Cerebellar nuclear complex (tissue), 1 donor: Measurements from ENCODE around the gene SPIRE2.
"Not testable (repeated sequence)": the region's sequence is repeated elsewhere in the genome, so short reads cannot be mapped to it uniquely, and the experiment has no call there.

ENCODE experiments used
- DNase-seq, 2 experiments: peaks; one replicate each; lab custom pipeline; 2025; lab: John Stamatoyannopoulos, UW

The SPIRE2 gene, protein sequence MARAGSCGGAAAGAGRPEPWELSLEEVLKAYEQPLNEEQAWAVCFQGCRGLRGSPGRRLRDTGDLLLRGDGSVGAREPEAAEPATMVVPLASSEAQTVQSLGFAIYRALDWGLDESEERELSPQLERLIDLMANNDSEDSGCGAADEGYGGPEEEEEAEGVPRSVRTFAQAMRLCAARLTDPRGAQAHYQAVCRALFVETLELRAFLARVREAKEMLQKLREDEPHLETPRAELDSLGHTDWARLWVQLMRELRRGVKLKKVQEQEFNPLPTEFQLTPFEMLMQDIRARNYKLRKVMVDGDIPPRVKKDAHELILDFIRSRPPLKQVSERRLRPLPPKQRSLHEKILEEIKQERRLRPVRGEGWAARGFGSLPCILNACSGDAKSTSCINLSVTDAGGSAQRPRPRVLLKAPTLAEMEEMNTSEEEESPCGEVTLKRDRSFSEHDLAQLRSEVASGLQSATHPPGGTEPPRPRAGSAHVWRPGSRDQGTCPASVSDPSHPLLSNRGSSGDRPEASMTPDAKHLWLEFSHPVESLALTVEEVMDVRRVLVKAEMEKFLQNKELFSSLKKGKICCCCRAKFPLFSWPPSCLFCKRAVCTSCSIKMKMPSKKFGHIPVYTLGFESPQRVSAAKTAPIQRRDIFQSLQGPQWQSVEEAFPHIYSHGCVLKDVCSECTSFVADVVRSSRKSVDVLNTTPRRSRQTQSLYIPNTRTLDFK

DNA sequence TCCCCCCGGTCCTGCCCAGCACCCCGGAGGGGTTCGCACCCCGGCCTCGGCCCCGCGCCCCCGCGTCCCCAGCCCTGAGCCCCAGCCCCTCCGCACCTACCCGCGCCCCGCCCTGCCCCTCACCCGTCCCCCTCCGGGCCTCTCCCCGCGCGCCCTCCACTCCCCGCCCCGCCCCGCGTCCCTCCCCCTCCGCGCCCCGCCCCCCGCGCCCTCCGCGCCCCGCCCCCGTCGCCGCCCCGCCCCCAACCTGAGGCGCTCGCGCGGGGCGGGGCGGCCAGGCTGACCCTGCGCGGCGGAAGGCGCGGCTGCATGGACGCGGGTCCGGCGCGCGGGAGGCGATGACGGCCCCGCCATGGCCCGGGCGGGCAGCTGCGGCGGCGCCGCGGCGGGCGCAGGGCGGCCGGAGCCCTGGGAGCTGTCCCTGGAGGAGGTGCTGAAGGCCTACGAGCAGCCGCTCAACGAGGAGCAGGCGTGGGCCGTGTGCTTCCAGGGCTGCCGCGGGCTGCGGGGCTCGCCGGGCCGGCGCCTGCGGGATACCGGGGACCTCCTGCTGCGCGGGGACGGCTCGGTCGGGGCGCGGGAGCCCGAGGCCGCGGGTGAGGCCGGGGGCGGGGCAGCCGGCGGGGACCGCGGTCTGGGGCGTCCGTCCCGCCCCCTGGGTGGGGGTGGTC lies at the start of gene SPIRE2:
Gene SPIRE2, plus strand, starts transcription at position 277 of the 671 bp plus-strand sequence. Its CDS starts 76 bp downstream, at position 353.
- no peak for DNase-seq

DNA sequence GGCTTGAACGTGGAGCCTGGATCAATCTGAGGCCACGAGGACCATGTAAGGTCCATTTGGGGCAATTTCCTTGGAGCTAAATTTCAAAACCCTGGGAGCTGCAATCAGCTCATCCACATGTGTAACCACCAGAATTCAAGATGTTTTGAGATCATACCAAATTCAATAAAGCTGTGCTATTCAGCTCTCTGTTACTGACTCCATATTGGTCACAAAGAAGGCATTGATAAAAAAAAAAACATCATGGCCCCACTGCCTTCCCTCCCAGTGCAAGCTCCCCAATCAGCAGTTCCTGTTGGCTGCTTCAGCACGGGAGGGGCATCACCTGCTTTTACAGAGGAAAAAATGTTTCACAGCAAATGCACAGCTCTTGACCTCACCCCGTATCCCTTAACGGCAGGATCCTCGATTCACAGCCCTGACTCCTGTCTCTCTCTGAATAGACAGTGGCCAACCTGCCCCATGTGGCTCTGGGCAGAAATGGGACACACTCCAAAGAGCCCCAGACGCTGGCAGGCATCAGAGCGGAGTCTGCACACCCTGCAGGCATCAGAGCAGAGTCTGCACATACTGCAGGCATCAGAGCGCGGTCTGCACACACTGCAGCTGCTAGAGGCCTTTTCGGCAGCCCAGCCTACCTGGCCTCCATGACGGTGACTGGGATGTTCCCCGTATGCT lies 48.9 kb upstream of the SPIRE2 start:
- peak; percentile 44 to 76 for DNase-seq

- DNase-seq = no peak
Observed at GRCh38 chr16:89779909-89780305, 48.4 kb upstream of the SPIRE2 start.

DNA sequence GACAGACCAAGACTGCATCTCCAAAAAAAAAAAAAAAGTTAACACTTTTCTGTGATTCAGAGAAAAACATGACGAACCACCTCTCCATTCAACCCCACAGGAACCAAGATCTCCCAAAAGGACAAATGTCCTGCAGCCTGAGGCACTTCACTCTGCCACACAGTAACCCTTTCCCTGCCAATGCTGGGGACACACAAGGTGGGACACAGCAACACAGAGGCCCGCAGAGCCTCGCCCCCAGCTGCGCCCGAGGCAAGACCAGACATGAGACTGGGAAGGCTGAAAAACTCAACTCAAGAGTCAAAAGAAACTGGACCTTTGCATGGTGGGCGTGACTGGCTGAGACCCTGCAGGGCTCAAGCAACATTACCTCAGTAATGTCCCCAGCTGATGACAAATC lies 45.8 kb upstream of the SPIRE2 start:
- DNase-seq = no peak

GRCh38 chr16:89783952-89784351 lies 44.3 kb upstream of the SPIRE2 start:
- DNase-seq = not testable (repeated sequence)

GRCh38 chr16:89784406-89784805 lies 43.9 kb upstream of the SPIRE2 start:
- no peak for DNase-seq

GRCh38 chr16:89785523-89786155 lies 42.6 kb upstream of the SPIRE2 start:
- no peak for DNase-seq

DNA sequence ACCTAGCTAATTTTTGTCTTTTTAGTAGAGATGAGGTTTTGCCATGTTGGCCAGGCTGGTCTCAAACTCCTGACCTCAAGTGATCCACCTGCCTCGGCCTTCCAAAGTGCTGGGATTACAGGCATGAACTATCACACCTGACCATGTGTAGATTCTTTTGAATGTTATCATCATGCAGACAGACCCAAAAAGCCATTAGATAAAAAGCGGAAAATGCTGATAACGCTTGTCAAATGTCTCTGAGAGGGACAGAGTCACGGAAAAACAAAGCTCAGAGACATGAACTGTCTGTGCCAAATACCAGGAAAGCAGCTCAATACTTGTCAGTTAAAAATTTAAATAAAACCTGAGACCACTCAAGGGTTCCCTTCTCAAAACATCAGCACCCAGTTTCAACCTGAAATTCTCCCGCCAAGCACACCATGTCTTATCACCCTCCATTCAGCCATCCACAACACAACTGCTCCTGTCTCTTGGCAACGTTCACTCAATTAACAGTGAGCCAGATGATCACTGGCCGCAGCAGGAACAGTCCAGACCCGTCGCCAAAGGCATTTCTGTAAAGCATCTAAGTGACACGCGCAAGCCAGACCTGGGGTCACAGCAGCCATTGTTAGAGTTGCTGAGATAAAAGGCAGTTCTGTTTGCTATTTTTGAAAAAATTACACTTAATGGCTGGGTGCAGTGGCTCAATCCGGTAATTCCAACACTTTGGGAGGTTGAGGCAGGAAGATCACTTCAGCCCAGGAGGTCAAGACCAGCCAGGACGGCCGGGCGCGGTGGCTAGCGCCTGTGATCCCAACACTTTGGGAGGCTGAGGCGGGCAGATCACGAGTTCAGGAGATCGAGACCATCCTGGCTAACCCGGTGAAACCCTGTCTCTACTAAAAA lies 41.6 kb upstream of the SPIRE2 start:
- no peak for DNase-seq

GRCh38 chr16:89787365-89787805 lies 40.9 kb upstream of the SPIRE2 start:
- DNase-seq = no peak

- DNase-seq = no peak
Observed at GRCh38 chr16:89791278-89791995, 36.8 kb upstream of the SPIRE2 start.

DNA sequence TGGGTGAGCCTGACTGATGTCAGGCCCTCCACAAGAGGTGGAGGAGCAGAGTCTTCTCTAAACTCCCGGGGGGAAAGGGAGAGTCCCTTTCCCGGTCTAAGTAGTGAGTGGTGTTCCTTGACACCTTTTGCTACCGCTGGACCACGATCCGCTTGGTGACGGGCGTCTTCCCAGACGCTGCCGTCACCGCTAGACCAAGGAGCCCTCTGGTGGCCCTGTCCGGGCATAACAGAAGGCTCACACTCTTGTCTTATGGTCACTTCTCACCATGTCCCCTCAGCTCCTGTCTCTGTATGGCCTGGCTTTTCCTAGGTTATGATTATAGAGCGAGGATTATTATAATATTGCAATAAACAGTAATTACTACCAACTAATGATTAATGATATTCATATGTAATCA lies 35.2 kb upstream of the SPIRE2 start:
- not testable (repeated sequence) for DNase-seq

DNA sequence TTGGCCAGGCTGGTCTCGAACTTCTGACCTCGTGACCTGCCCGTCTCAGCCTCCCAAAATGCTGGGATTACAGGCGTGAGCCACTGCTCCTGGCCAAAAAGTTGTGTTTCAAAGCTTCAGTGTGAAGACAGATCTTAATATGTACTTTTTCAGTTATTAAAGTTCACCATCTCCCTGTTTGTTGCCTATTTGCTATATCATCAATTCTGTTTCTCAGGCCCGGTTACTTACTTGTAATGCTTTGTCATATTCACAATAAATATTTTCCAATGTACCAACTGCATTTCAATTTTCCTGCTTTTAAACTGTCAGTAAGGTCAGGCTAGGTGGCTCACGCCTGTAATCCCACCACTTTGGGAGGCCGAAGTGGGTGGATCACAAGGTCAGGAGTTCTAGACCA lies 34.3 kb upstream of the SPIRE2 start:
- DNase-seq = no peak

DNA sequence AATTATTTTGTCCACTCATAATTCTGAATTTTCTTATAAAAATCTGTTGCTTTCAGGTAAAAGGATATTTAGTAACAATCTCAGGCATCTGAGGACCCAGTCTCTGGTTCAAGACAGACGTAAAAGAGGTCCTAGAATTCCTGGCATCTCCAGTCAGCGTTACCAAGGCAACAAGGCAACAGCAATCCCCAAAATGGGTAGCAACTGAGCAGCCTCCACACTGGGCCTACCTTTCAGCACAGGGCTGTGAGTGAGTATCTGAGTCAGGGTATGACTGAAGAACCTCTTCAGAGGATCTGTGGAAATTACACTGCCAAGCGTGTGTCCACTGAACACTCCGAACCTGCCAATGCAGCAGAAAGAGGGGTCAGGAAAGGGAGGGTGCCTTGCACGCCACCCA lies 32.6 kb upstream of the SPIRE2 start:
- no peak for DNase-seq

- DNase-seq = no peak
Observed at GRCh38 chr16:89796104-89796503, 32.2 kb upstream of the SPIRE2 start.

DNA sequence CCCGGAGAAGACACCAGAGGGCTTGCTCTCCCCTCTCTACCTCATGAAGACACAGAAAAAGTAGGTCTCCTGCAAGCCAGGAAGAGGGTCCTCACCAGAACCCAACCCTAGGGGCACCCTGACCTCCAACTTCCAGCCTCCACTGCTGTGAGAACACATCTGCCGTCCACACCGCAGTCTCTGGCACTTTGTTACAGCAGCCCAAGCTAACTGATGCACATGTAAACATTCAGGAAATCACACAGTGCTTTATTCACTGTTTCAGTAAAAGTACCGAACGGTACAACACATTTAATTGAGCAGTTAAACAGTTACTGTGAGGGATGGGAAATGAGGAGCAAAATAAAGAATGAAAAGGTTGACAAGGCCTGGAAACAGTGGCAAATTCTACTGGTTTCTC lies 30.1 kb upstream of the SPIRE2 start:
- no peak for DNase-seq

DNA sequence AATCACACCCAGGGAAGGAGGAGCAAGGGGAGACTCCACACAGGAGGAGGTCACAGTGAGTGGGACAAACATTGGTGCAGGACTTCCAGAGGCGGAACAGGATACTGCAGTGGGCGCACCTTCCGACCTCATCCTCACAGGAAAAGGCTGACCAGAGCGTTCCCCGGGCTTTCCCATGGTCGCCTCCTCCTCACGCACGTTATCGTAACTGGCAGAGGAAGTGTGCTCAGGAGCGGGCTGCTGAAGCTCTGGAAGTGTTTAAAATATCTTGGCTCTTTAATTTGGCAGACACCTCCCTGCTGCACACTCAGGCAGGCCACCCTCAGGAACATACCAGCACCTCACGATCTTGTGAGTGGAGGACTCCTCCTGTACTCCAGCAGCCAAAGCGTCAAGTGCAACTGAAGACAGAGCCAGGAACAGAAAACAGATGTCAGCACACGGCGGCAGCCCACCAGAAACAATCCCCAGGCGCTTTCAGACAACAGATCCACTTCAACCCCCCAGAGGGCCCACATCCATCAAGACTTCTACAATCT lies 29.4 kb upstream of the SPIRE2 start:
- no peak for DNase-seq

DNA sequence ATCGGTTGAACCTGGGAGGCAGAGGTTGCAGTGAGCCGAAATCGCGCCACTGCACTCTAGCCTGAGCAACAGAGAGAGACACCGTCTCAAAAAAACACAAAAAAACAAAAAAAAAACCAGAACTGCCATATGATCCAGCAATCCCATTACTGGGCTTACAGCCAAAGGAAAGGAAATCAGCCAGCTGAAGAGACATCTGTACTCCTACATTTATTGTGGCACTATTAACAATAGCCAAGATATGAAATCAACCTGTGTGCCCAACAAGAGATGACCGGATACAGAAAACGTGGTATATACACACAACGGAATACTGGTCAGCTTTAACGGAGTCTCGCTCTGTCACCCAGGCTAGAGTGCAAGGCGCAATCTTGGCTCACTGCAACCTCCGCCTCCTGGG lies 26.5 kb upstream of the SPIRE2 start:
- no peak for DNase-seq

DNA sequence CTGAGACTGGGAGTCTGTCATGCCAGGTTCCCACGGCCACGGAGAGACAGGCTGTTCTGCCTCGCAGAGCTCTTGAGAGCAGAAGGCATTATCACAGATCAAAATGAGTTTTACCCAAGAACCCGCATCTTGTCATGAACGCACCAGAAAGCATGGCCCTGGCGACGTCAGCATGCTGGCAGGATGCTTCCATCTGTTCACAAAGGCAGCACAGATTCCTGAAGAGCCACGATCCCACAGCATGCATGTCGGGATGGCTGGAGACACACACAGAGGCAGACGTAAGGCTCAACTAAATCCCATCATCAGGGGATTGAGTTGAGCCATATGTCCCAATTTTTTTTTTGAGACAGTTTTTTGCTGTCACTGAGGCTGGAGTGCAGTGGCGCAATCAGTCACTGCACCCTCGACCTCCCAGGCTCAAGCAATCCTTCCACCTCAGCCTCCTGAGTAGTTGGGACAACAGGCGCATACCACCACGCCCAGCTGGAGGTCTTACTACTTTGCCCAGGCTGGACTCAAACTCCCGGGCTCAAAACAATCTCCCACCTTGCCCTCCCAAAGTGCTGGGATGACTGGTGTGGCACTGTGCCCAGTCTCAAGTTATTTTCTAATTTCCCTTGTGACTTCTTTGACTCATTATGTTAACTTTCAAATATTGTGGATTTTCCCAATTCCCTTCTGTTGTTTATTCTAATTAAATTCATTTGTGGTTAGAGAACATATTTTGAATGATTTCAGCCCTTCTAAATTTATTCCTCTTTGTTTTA lies 23.0 kb upstream of the SPIRE2 start:
- no peak for DNase-seq
